BJ (cell line): ENCODE results near the gene SLC25A38. TPM values are rescaled to one million over a fixed set of nuclear protein-coding genes. Genes with fewer than 3 reads are reported as not detected.
A peak's percentile ranks its signal among the peaks of the same experiment; 100 is the strongest.

Source experiments
- CTCF ChIA-PET: fragments of 350-600 bp; formaldehyde crosslinking; extraction: SDS; loops from one replicate; lab custom pipeline; 2021; ENCODE audit warnings: antibody characterized with exemption, inconsistent platforms; lab: Yijun Ruan, JAX
- POLR2A ChIA-PET: fragments of 300-600 bp; sonication (Branson Sonifier 250); formaldehyde crosslinking; extraction: SDS; loops from one replicate; lab custom pipeline; 2021; ENCODE audit warnings: antibody characterized with exemption; lab: Charles Lee
- DNase-seq: peaks from one replicate; pipeline ENCODE4 v3.0.0-alpha.2; 2011; ENCODE audit warnings: low read depth
- H3K27me3 ChIP-seq: 2 replicates; pipeline ENCODE4 v1.6.0; 2011; ENCODE audit warnings: low read length; ENCODE audit not compliant: control insufficient read depth, insufficient read depth
- H3K36me3 ChIP-seq: 2 replicates; pipeline ENCODE4 v1.5.1; 2011; ENCODE audit warnings: low read length; ENCODE audit not compliant: control insufficient read depth, insufficient read depth
- H3K4me3 ChIP-seq: 2 replicates; pipeline ENCODE4 v1.5.1; 2011; ENCODE audit warnings: low read depth, mild to moderate bottlenecking, control low read depth, low read length
- polyA plus RNA-seq: library from polyadenylated mRNA; depleted of rRNA; stranded (reverse); fragments of >200 nt; gene quantifications from 2 replicates; pipeline ENCODE4 v1.2.3, GENCODE V29; 2011
- TF ChIP-seq, protein P1 (sequence below): IDR thresholded peaks from 2 replicates; pipeline ENCODE4 v1.5.1; 2011; ENCODE audit warnings: low read depth, mild to moderate bottlenecking, control low read depth, inconsistent platforms, low read length, moderate library complexity; ENCODE audit not compliant: insufficient read depth

The SLC25A38 gene
- polyA plus RNA-seq, 1 experiment = 49.8 TPM

DNA sequence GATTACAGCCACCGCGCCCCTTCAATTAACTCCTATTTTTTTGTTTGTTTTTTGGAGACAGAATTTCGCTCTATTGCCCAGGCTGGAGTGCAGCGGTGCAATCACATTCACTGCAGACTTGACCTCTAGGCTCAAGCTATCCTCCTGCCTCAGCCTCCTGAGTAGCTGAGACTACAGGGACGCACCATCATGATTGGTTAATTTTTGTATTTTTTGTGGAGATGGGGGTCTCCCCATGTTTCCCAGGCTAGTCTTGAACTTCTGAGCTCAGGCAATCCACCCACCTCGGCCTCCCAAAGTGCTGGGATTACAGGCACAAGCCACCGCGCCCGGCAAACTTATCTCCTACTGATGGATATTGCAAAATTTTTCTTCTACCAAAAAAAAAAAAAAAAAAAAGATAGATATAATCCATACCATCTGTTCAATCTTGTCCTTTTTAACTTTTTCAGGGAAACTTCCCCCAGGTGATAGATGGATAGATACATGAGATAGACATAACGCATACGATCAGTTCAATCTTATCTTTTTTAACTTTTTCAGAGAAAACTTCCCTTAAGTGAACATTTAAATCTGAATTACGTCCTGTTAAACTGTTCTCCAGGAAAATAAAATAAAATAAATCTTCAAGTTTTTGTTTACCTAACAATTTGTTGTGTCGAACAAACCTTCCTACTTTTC, 22.7 kb downstream of the SLC25A38 start:
- TF ChIP-seq, protein P1, sequence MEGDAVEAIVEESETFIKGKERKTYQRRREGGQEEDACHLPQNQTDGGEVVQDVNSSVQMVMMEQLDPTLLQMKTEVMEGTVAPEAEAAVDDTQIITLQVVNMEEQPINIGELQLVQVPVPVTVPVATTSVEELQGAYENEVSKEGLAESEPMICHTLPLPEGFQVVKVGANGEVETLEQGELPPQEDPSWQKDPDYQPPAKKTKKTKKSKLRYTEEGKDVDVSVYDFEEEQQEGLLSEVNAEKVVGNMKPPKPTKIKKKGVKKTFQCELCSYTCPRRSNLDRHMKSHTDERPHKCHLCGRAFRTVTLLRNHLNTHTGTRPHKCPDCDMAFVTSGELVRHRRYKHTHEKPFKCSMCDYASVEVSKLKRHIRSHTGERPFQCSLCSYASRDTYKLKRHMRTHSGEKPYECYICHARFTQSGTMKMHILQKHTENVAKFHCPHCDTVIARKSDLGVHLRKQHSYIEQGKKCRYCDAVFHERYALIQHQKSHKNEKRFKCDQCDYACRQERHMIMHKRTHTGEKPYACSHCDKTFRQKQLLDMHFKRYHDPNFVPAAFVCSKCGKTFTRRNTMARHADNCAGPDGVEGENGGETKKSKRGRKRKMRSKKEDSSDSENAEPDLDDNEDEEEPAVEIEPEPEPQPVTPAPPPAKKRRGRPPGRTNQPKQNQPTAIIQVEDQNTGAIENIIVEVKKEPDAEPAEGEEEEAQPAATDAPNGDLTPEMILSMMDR = no peak
- DNase-seq = no peak
- ChIA-PET CTCF (interaction anchor here (1.0 kb wide), 1 partner anchor 19 kb away, joined by 3 read pairs; no protein-coding TSS in a partner anchor), POLR2A (no interaction called here)
- Histone ChIP-seq H3K36me3 (peaks cover 8% of the 10 kb centered on the region), H3K27me3 (no peaks in the 10 kb centered on the region), H3K4me3 (peak overlapping the region; percentile 77)

DNA sequence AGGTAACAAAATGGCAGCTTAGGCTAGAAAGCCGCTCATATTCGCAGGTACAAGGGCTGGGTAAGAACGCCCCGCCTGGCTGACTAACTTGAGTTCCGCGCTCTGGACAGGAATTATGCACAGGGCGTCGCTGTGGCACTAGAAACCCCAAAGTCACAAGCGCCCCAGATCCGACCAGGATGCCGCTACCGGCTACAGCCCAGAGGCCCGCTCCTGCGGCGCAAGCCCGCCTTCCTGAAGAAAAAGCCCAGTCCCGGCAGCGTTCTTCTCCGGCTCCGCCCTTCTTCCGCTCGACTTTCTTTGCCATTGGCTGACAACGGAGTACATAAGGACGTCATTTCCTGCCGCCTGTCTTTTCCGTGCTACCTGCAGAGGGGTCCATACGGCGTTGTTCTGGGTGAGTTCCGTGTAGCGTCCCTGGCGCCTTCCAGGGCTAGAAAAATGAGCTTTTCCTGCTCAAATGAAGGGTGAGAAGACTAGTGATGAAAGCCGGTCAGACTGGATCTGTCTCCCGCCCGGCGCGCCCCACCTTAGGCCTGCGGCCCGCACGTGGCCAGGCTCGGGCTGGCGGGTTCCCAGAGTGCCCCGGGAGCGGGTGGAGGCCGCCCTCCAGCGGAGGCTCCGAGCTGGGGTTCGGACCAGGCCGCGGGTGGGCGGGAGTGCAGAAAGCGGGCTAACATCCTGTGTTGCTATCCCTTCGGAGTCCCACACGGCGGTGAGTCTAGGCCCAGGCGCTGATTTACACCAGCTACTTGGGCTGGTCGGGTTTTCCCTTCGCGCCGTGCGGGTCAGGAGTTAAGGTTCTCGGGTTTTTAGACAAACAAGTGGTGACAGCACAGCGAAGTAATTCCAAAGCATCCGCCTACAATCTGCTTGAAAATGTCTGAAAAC, 23.4 kb downstream of the SLC25A38 start, which contains the start of gene RPSA:
Gene RPSA (plus strand): TSS at position 353 of the 891 bp plus-strand sequence. CDS start 934 bp downstream, outside the sequence.
- H3K4me3 ChIP-seq = peak within 1 kb of the TSS; percentile 77
- POLR2A ChIA-PET = interaction anchor here (0.8 kb wide), 1 partner anchor 135 kb away, joined by 4 read pairs; no protein-coding TSS in a partner anchor
- CTCF ChIA-PET = interaction anchor here (1.0 to 2.8 kb wide), 3 partner anchors 10 to 282 kb away, joined by 3 to 12 read pairs (median 3); no protein-coding TSS in a partner anchor
- TF ChIP-seq, protein P1 = peak; percentile 34
- no peaks in the 10 kb centered on the region for H3K27me3 ChIP-seq
- peaks cover 12% of the 10 kb centered on the region for H3K36me3 ChIP-seq
- DNase-seq = peak; percentile 70

DNA sequence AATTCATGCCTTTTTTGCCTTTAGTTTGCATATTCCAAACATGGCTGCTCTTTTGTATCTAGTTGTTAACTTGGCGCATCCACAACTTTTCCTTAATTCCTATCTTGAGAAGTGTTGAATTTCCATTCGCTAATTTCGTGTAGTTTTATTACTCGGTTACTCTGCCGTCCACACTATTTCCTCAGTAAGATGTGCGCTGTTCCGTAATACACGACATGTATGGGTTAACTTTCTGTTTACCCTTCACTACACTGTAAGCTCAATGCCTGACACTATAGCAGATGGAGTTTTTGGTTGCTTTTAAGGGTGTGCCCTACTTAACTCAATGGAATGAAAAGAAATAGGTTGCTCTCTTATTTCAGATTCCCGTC, 24.1 kb downstream of the SLC25A38 start:
- no peak for DNase-seq
- POLR2A ChIA-PET = interaction anchor here (0.8 kb wide), 1 partner anchor 135 kb away, joined by 4 read pairs; no protein-coding TSS in a partner anchor
- CTCF ChIA-PET = interaction anchor here (1.0 to 2.8 kb wide), 3 partner anchors 10 to 282 kb away, joined by 3 to 12 read pairs (median 5); no protein-coding TSS in a partner anchor
- Histone ChIP-seq H3K27me3 (no peaks in the 10 kb centered on the region), H3K4me3 (peak overlapping the region; percentile 77), H3K36me3 (peaks cover 12% of the 10 kb centered on the region)
- TF ChIP-seq, protein P1 = no peak

DNA sequence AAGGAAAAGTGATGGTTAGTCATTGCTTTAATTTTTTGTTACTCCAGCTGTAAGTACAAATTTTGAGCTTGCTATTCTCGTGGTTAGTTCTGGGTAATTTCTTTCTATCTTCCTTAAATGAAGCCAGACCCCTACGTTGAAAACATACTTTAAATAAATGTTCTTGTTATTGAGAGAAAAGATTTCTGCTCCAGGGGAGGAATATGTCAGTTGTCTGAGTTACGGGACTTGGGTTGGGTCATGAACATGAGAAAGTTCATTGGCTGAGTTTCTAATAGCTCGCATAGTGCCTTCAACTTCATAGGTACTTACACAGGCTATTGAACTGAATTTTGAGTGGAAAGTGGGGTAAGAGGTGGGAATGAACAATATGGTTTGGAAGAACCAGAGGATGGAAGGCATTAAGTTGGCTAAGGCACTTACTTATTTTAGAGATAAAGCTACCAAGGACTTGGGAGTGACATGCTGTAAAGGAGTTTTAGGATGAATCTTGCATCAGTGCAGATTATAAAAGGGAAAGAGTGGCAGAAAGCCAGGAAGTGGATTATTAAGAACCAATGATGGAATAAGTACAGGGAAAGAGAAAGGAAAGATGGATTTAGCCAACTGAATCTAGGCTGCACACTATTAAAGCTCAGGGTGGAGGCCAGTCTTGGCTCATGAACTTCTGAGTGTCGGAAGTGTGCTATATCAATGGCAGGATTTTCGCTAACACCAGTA, 24.8 kb downstream of the SLC25A38 start:
- CTCF ChIA-PET = interaction anchor here (1.0 to 2.8 kb wide), 4 partner anchors 9 to 283 kb away, joined by 3 to 12 read pairs (median 6); no protein-coding TSS in a partner anchor
- Histone ChIP-seq H3K27me3 (no peaks in the 10 kb centered on the region), H3K36me3 (peaks cover 16% of the 10 kb centered on the region), H3K4me3 (peak overlapping the region; percentile 77)
- POLR2A ChIA-PET = interaction anchor here (0.8 kb wide), 1 partner anchor 230 kb away, joined by 3 read pairs; no protein-coding TSS in a partner anchor
- TF ChIP-seq, protein P1 = no peak
- no peak for DNase-seq
